Heart left ventricle (tissue), 16 donors: ENCODE data around the gene NAB2. TPM values are rescaled to one million over a fixed set of nuclear protein-coding genes. Genes with fewer than 3 reads are reported as not detected.
"Not testable (repeated sequence)": the region's sequence is repeated elsewhere in the genome, so short reads cannot be mapped to it uniquely, and the experiment has no call there.

Source experiments
- ATAC-seq, 4 donors: fragments of 200-7000 bp; cut with Tn5 transposase; one replicate each; pipeline ENCODE4 v1.9.1; 2020 to 2022; ENCODE audit warnings: moderate library complexity in 4 of 4, mild to moderate bottlenecking in 3 of 4, moderate number of reproducible peaks in 1 of 4
- DNase-seq, 5 donors: peaks; one replicate each; pipeline ENCODE4 v3.0.0-alpha.2; 2020
- H3K27ac ChIP-seq, 12 donors: fragments of 200-600 bp; sonication (generic) in 4 of 12; one replicate each; pipeline versions ENCODE4 v1.5.0 to v1.8.0; 2016 to 2022; ENCODE audit warnings: mild to moderate bottlenecking in 2 of 12
- H3K27me3 ChIP-seq, 9 donors: fragments of 200-600 bp; sonication (generic) in 2 of 9; one replicate each; pipeline versions ENCODE4 v1.5.1 to v1.8.0; 2016 to 2022; ENCODE audit warnings: mild to moderate bottlenecking in 3 of 9
- H3K36me3 ChIP-seq, 9 donors: fragments of 200-600 bp; sonication (generic) in 2 of 9; one replicate each; pipeline versions ENCODE4 v1.5.0 to v1.8.0; 2018 to 2022; ENCODE audit warnings: mild to moderate bottlenecking in 2 of 9
- H3K4me1 ChIP-seq, 12 donors: fragments of 200-600 bp; sonication (generic) in 4 of 12; one replicate each; pipeline versions ENCODE4 v1.5.0 to v1.8.0; 2016 to 2022; ENCODE audit warnings: mild to moderate bottlenecking in 3 of 12
- H3K4me3 ChIP-seq, 12 donors: fragments of 200-600 bp; sonication (generic) in 4 of 12; one replicate each; pipeline versions ENCODE4 v1.5.0 to v1.8.0; 2017 to 2022; ENCODE audit warnings: mild to moderate bottlenecking in 9 of 12, moderate library complexity in 4 of 12
- H3K9me3 ChIP-seq, 12 donors: fragments of 200-600 bp; sonication (generic) in 4 of 12; one replicate each; pipeline versions ENCODE4 v1.5.0 to v1.8.0; 2016 to 2022; ENCODE audit warnings: mild to moderate bottlenecking in 1 of 12
- CTCF ChIP-seq, 12 donors: fragments of 200-600 bp; sonication (generic) in 4 of 12; IDR thresholded peaks; one replicate each; pipeline versions ENCODE4 v1.5.0 to v1.8.0; 2018 to 2022; ENCODE audit warnings: antibody characterized with exemption in 12 of 12, mild to moderate bottlenecking in 5 of 12
- POLR2A ChIP-seq, 2 donors: fragments of 450-650 bp; IDR thresholded peaks; one replicate each; pipeline ENCODE4 v1.6.1; 2017; ENCODE audit warnings: antibody characterized with exemption in 2 of 2, mild to moderate bottlenecking in 2 of 2, moderate library complexity in 2 of 2
- WGBS, 4 donors: extraction: QIAGEN DNeasy Blood & Tissue Kit in 2 of 4; methylation state at CpG; one replicate each; pipeline versions ENCODE4 v1.1.5 to v1.1.7; 2013 to 2018; 5-methylcytosine and 5-hydroxymethylcytosine counted together
- intact Hi-C, 10 donors: fragments of 100-400 bp; cut with DNase I; formaldehyde crosslinking; loops; one replicate each; pipeline versions ENCODE4 v1.11.1 to v1.14.2; 2022
- polyA plus RNA-seq, 2 donors: library from polyadenylated mRNA; stranded (reverse); fragments of 200-250 nt; gene quantifications; one replicate each; pipeline ENCODE4 v1.2.3, GENCODE V29; 2013
- total RNA-seq, 9 donors: library from RNA; depleted of rRNA in 2 of 9; stranded (reverse); fragments of >200 nt in 2 of 9; fragmentation: NEBNext Ultra II Directional in 3 of 9; extraction: Animal tissue kit (Norgen Biotek cat#: 25700) in 3 of 9; gene quantifications; one replicate each; pipeline versions ENCODE4 v1.1.0 to v1.2.4, GENCODE V29; 2016 to 2023
- donor health status: ischemic (EF 13 %, LVEDD 7.1; RV severe dilation, severe dysfunction).
- donor health status: healthy with polysubstance abuse.
- donor health status: DM: no; HTN: yes; CAD: no.
- donor health status: DM: no; HTN: no; CAD: no.
- donor health status: ischemic (EF 25% LVEDD 6.9; RV normal size, moderate dysfunction).
- donor health status: ischemic (EF 25% LVEDD 5.7; RV mildly dilated, moderate dysfunction).
- donor health status: healthy.
- donor health status: DM: yes; HTN: yes; CAD: no.
- donor health status: ischemic (EF 35%, LVEDD 5.7; RV mildly dilated, moderate dysfunction).
- donor health status: nonischemic (EF 11% LVEDD 7.7; RV severe dilation, severe dysfunction).
- donor health status: DM: yes; HTN: yes; CAD: no.
- donor health status: PGD.
- donor health status: ischemic (EF 29% LVEDD 5.4; RV normal size, mild dysfunction).
- donor health status: nonischemic (EF 23%, LVEDD 6.1; RV moderate dilation, normal function).

NAB2 gene
- total and polyA plus RNA-seq, 11 donors: 8.7 to 30.1 (median 11.8) TPM

- Histone ChIP-seq H3K27ac (no peak within 1 kb of the TSS), H3K36me3 (no peaks in the 10 kb centered on the region), H3K4me1 (peaks cover 0 to 36% (median 0%) of the 10 kb centered on the region in 12 donors), H3K27me3 (peaks cover 0 to 10% (median 0%) of the 10 kb centered on the region in 9 donors), H3K9me3 (no peaks in the 10 kb centered on the region), H3K4me3 (no peak within 1 kb of the TSS)
- TF ChIP-seq CTCF (IDR thresholded peaks at IDR 0.05) (no peak), POLR2A (IDR thresholded peaks at IDR 0.05) (no peak)
- 29 to 36% (median 34%) methylated on average over 2 of the region's 2 CpGs for WGBS, 4 donors
- intact Hi-C loops: no loop called here
- ATAC-seq: peak in 1 of 4 donors; percentile 9
- no peak for DNase-seq
Observed at GRCh38 chr12:57049890-57050289, 39.0 kb upstream of the NAB2 start, which contains the start of gene MYO1A. MYO1A (minus strand) TSS chr12:57050129; CDS start chr12:57048323, 1,806 bp downstream.

GRCh38 chr12:57051011-57051410 lies 37.9 kb upstream of the NAB2 start:
- peaks cover 0 to 40% (median 0%) of the 10 kb centered on the region in 12 donors for H3K4me1 ChIP-seq
- TF ChIP-seq POLR2A (IDR thresholded peaks at IDR 0.05) (no peak), CTCF (IDR thresholded peaks at IDR 0.05) (no peak)
- peaks cover 0 to 7% (median 0%) of the 10 kb centered on the region in 9 donors for H3K27me3 ChIP-seq
- no peak overlapping the region for H3K4me3 ChIP-seq
- H3K27ac ChIP-seq: no peak overlapping the region
- no peak for ATAC-seq
- H3K9me3 ChIP-seq: no peaks in the 10 kb centered on the region
- WGBS, 4 donors: 91 to 100% (median 97%) methylated on average over 1 of the region's 1 CpG
- no peaks in the 10 kb centered on the region for H3K36me3 ChIP-seq
- intact Hi-C loops: no loop called here
- DNase-seq: no peak

GRCh38 chr12:57053146-57053545 lies 35.8 kb upstream of the NAB2 start:
- H3K4me3 ChIP-seq, DNase-seq, intact Hi-C loops, H3K27ac ChIP-seq, H3K9me3 ChIP-seq, H3K27me3 ChIP-seq, ATAC-seq: not testable (repeated sequence)
- Histone ChIP-seq H3K36me3 (peaks cover 0 to 12% (median 5%) of the 10 kb centered on the region in 9 donors), H3K4me1 (peaks cover 0 to 29% (median 0%) of the 10 kb centered on the region in 12 donors)
- 94 to 99% (median 96%) methylated on average over 4 of the region's 4 CpGs for WGBS, 4 donors

GRCh38 chr12:57053901-57054300 lies 35.0 kb upstream of the NAB2 start:
- not testable (repeated sequence) for ATAC-seq

GRCh38 chr12:57055824-57056223 lies 33.1 kb upstream of the NAB2 start:
- Histone ChIP-seq H3K27me3 (no peaks in the 10 kb centered on the region), H3K27ac (peak overlapping the region in 1 of 12 donors; percentile 64), H3K9me3 (no peaks in the 10 kb centered on the region), H3K4me1 (peaks cover 0 to 20% (median 0%) of the 10 kb centered on the region in 12 donors), H3K4me3 (no peak overlapping the region), H3K36me3 (peaks cover 0 to 38% (median 27%) of the 10 kb centered on the region in 9 donors)
- TF ChIP-seq POLR2A (IDR thresholded peaks at IDR 0.05) (no peak), CTCF (IDR thresholded peaks at IDR 0.05) (no peak)
- no peak for DNase-seq
- 63 to 73% (median 67%) methylated on average over 3 of the region's 3 CpGs for WGBS, 4 donors
- intact Hi-C loops: loop anchor here in 2 of 10 donors (5.0 kb wide), 2 partner anchors 34 to 44 kb away; no protein-coding TSS in a partner anchor
- no peak for ATAC-seq

More at GRCh38 chr12:57053901-57054300, 35.0 kb upstream of the NAB2 start:
- H3K27ac ChIP-seq, DNase-seq, H3K27me3 ChIP-seq, intact Hi-C loops, H3K4me3 ChIP-seq, H3K9me3 ChIP-seq: not testable (repeated sequence)
- Histone ChIP-seq H3K4me1 (peaks cover 0 to 22% (median 0%) of the 10 kb centered on the region in 12 donors), H3K36me3 (peaks cover 0 to 19% (median 13%) of the 10 kb centered on the region in 9 donors)
- 95 to 96% (median 96%) methylated on average over 4 of the region's 4 CpGs for WGBS, 4 donors
